OCI-M2 (cell line): ENCODE measurements around the gene LUZP1.
"Not testable (repeated sequence)": the region's sequence is repeated elsewhere in the genome, so short reads cannot be mapped to it uniquely, and the experiment has no call there.

Experiments
- DNase-seq: peaks from one replicate; lab custom pipeline; 2025; ENCODE audit not compliant: unreplicated experiment; lab: John Stamatoyannopoulos, UW

LUZP1 gene

GRCh38 chr1:23168445-23169194 lies at the start of gene LUZP1:
LUZP1 (minus strand) TSS chr1:23168856.
- peak; percentile 68 for DNase-seq

- no peak for DNase-seq
These were observed 48.9 kb upstream of the LUZP1 start, which contains the start of gene HTR1D for GRCh38 chr1:23217421-23218115. HTR1D (minus strand) TSS chr1:23217502; CDS start chr1:23194219, 23,283 bp downstream.

- DNase-seq, result no peak
These were observed 48.2 kb upstream of the LUZP1 start for GRCh38 chr1:23216771-23217420.

- DNase-seq, result no peak
These were observed 47.2 kb upstream of the LUZP1 start for GRCh38 chr1:23215751-23216449.

DNA sequence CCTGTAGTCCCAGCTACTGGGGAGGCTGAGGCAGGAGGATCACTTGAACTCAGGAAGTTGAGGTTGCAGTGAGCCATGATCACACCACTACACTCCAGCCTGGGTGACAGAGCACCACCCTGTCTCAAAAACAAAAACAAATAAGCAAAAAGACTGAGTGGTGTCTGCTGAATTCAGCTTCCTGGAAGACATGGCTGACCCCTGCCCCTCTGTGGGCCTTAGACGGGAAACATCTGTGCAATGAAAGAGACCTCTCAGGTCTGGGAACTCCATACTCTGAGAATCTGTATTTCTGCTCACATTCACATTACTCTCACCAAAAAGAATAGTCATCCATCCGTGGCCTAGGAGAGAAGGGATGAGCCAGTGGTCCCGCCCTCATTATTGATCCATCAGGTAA lies 46.6 kb upstream of the LUZP1 start:
- DNase-seq, result no peak

- no peak for DNase-seq
These were observed 46.0 kb upstream of the LUZP1 start for GRCh38 chr1:23214640-23215039.

DNA sequence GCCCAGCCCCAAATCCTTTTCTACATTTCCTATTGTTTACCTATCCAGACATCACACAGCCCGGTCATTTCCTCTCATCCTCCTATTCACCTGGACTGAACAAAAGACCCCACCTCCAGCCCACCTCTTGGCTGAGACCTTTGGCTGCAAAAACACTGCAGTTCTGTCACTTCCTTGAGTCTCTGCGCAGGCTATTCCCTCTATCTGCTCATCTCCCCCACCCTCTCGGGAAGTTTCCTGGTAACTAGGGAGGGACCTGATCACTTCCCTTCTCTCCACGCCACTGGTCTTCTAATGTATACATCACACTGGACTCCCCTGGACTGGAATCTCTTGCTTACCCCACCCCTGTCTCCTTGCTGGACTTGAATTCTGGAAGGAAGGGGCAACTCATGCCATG lies 43.3 kb upstream of the LUZP1 start:
- no peak for DNase-seq

GRCh38 chr1:23210963-23211362 lies 42.3 kb upstream of the LUZP1 start:
- DNase-seq, result no peak

- DNase-seq, result no peak
These were observed 41.7 kb upstream of the LUZP1 start for GRCh38 chr1:23210351-23210785.

GRCh38 chr1:23209770-23210169 lies 41.1 kb upstream of the LUZP1 start:
- DNase-seq, result no peak

DNA sequence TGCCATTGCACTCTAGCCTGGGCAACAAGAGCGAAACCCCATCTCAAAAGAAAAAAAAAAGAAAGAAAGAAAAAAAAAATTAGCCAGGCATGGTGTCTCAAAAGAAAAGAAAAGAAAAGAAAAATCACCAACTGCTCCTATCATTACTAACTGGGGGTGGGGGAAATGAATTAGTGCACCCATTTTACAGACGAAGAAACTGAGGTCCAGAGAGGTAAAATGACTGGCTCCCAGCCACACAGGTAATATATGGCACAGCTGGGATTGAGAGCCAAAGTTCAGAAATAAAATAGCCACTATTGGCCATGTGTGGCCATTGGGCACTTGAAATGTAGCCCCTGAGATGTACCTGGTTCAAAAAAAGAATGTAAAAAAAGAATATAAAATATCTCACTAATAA lies 39.9 kb upstream of the LUZP1 start:
- DNase-seq, result no peak

DNA sequence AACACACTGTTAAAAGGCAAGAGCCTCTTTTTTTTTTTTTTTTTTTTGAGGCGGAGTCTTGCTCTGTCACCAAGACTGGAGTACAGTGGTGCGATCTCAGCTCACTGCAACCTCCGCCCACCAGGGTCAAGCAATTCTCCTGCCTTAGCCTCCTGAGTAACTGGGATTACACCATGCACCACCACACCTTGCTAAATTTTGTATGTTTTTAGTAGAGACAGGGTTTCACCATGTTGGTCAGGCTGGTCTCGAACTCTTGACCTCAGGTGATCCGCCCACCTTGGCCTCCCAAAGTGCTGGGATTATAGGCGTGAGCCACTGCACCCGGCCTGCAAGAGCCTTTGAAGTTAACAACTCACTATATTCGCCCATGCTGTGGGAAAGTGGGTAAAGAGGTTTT lies 39.1 kb upstream of the LUZP1 start:
- not testable (repeated sequence) for DNase-seq

DNA sequence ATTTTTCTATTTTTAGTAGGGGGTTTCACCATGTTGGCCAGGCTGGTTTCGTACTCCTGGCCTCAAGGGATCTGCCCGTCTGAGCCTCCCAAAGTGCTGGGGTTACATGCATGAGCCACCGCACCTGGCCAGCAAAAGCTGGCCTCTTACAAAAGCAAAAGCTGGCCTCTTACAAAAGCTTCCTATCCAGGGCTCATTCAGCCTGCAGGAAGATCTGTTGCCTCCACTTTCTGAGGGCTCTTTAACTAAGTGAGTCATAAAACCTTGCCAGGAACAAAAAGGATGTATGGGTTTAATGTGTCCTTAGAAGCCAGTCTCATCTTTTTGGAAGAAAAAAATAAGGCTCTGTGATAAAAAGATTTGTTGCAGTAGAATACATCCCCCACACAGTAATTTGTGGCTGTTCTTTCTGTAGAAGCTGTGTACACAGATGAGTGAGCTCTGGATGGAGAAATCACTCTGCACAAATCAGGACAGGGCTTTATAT lies 33.6 kb upstream of the LUZP1 start:
- DNase-seq, result no peak

DNA sequence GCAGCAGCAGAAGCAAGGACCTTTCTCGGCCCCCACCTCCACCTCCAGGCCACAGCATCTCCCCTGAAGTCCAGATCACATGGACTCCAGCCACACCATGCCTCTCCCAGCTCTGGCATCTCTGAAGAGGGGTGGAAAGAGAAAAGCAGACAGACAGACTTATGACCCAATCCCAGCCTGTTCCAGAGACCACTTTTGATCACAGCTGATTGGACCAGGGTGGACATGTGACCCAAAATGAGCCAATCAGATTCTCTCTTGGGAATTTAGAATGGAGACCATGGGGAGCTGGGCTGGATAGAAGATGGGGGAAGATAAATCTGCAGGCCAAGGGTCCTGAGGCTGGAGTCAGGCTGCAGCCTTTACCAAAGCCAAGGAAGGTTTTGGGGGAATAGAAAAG lies 32.2 kb upstream of the LUZP1 start:
- no peak for DNase-seq

- no peak for DNase-seq
These were observed 29.7 kb upstream of the LUZP1 start for GRCh38 chr1:23198373-23198772.

DNA sequence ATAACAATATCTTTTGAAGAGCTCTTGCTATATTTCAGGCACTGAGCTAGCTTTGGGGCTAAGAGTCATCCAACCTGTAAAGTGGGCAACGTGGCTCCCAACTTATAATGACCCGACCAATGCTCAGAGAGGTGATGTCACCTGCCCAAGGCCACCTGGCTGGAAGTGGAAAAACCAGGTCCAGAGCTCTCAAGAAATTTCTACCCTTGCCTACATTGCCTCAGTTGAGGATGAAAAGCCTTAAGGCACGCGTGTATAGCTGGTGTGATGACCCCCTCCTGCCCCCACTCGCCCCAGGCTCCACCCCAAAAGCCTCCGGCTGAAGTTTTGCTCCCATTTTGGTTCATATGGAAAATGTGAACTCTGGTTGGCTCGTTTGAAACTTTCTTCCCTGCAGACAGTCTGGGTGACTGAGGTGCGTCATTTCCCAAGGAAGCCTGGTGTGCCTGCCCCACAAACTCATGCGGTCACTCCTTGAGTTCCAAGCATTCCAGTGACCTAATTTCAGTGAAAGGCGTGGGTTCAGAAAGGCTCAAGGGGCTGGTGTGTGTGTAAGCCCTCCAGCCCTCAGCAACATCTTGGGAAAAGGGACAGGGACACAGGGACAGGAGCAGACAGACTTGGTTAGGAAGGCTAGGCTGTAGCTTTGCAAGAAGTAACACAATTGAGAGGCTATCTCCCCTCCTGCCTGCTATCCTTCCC lies 28.1 kb upstream of the LUZP1 start:
- no peak for DNase-seq

- DNase-seq, result no peak
These were observed 25.7 kb upstream of the LUZP1 start for GRCh38 chr1:23194119-23194984.

- DNase-seq, result no peak
These were observed 24.9 kb upstream of the LUZP1 start for GRCh38 chr1:23193391-23194118.

DNA sequence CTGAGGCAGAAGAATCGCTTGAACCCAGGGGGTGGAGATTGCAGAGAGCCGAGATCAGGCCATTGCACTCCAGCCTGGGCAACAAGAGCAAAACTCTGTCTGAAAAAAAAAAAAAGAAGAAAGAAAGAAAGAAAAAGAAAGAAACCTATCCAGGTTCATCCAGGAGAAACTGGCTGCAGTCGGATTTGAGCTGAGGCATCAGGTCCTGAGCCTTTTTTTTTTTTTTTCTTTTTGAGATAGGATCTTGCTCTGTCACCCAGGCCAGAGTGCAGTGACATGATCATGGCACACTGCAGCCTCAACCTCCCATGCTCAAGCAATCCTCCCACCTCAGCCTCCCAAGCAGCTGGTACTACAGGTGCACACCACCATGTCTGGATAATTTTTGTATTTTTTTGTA lies 22.5 kb upstream of the LUZP1 start:
- no peak for DNase-seq
